Smooth muscle cell (in vitro differentiated cells): ENCODE measurements around the gene ENDOV. TPM values are rescaled to one million over a fixed set of nuclear protein-coding genes. Genes with fewer than 3 reads are reported as not detected.

Experiments
- DNase-seq: peaks from one replicate; lab custom pipeline; 2025; ENCODE audit not compliant: unreplicated experiment; lab: John Stamatoyannopoulos, UW
- H2AFZ ChIP-seq: fragments of 200-600 bp; sonication (generic); 2 replicates; pipeline ENCODE4 v1.6.0; 2016; ENCODE audit warnings: antibody characterized with exemption, low read depth, mild to moderate bottlenecking
- H3F3A ChIP-seq: fragments of 200-600 bp; sonication (generic); 2 replicates; pipeline ENCODE4 v1.6.0; 2017; ENCODE audit warnings: antibody characterized with exemption, low read depth
- H3K27ac ChIP-seq: fragments of 200-600 bp; sonication (generic); 2 replicates; pipeline ENCODE4 v1.5.1; 2016; ENCODE audit warnings: low read depth, mild to moderate bottlenecking
- H3K27me3 ChIP-seq: fragments of 200-600 bp; sonication (generic); 2 replicates; pipeline ENCODE4 v1.6.1; 2016; ENCODE audit warnings: low read depth, mild to moderate bottlenecking
- H3K36me3 ChIP-seq: fragments of 200-600 bp; sonication (generic); 2 replicates; pipeline ENCODE4 v1.5.1; 2016; ENCODE audit warnings: low read depth
- H3K4me1 ChIP-seq: fragments of 200-600 bp; sonication (generic); 2 replicates; pipeline ENCODE4 v1.5.1; 2016; ENCODE audit warnings: low read depth
- H3K4me2 ChIP-seq: fragments of 200-600 bp; sonication (generic); 2 replicates; pipeline ENCODE4 v1.6.0; 2016; ENCODE audit warnings: mild to moderate bottlenecking
- H3K4me3 ChIP-seq: fragments of 200-600 bp; sonication (generic); 2 replicates; pipeline ENCODE4 v1.5.1; 2016; ENCODE audit warnings: mild to moderate bottlenecking
- H3K79me2 ChIP-seq: fragments of 200-600 bp; sonication (generic); 2 replicates; pipeline ENCODE4 v1.6.0; 2016; ENCODE audit warnings: low read depth, mild to moderate bottlenecking
- H3K9ac ChIP-seq: fragments of 200-600 bp; sonication (generic); 2 replicates; pipeline ENCODE4 v1.6.0; 2016; ENCODE audit warnings: low read depth
- H3K9me3 ChIP-seq: fragments of 200-600 bp; sonication (generic); replicated peaks from 2 replicates; pipeline ENCODE4 v1.5.1; 2016; ENCODE audit warnings: low read depth
- H4K20me1 ChIP-seq: fragments of 200-600 bp; sonication (generic); 2 replicates; pipeline ENCODE4 v1.6.0; 2016; ENCODE audit warnings: low read depth
- CTCF ChIP-seq: fragments of 200-600 bp; sonication (generic); IDR thresholded peaks from 2 replicates; pipeline ENCODE4 v1.5.1; 2017; ENCODE audit warnings: borderline replicate concordance, mild to moderate bottlenecking, antibody characterized with exemption; ENCODE audit not compliant: insufficient read depth, poor library complexity, severe bottlenecking
- WGBS: methylation state at CpG from one replicate; pipeline ENCODE4 v1.1.7; 2016; ENCODE audit warnings: low lambda C conversion rate; 5-methylcytosine and 5-hydroxymethylcytosine counted together
- polyA plus RNA-seq: library from polyadenylated mRNA; unstranded; fragments of >200 nt; fragmentation: Nextera tagmentation; extraction: Ambion mirVana; gene quantifications from 2 replicates; pipeline ENCODE4 v1.2.1, GENCODE V29; 2016
- total RNA-seq: library from RNA; depleted of rRNA; stranded (reverse); fragments of >200 nt; gene quantifications from 2 replicates; pipeline ENCODE4 v1.2.3, GENCODE V29; 2014

Gene ENDOV
- total and polyA plus RNA-seq, 2 experiments from 2014 or later: 31.6 to 59.7 TPM

DNA sequence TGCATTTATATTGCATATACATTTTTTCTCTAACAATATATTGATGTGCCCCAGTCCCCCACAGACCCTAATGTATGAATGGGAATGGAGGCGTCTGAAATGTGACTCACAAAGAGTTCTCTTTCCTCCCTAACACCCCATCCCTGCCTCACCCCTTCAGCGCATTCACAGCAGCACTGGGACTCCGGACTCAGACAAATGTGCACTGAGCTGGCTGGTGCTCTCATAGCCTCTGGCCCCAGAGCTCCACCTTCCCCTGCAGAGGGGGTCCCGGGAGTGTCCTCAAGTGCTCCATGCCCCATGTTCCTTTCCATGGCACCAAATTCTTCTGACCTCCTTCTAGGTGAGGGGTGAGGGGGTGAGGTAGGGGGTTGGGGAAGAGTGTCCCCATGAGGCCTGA, 40.8 kb downstream of the ENDOV start:
- no peaks in the 10 kb centered on the region for H3K79me2 ChIP-seq
- DNase-seq: no peak
- H2AFZ ChIP-seq: no peak overlapping the region
- H4K20me1 ChIP-seq: no peaks in the 10 kb centered on the region
- WGBS: 80% methylated on average over 4 of the region's 4 CpGs
- H3F3A ChIP-seq: no peaks in the 10 kb centered on the region
- H3K4me3 ChIP-seq: peak overlapping the region; percentile 71
- H3K27me3 ChIP-seq: peaks cover 11% of the 10 kb centered on the region
- no peaks in the 10 kb centered on the region for H3K9me3 ChIP-seq
- peaks cover 9% of the 10 kb centered on the region for H3K4me1 ChIP-seq
- H3K4me2 ChIP-seq: peak overlapping the region; percentile 91
- TF ChIP-seq CTCF: no peak
- no peaks in the 10 kb centered on the region for H3K36me3 ChIP-seq
- no peak overlapping the region for H3K9ac ChIP-seq
- peak overlapping the region; percentile 99 for H3K27ac ChIP-seq

- H3K27me3 ChIP-seq: peaks cover 14% of the 10 kb centered on the region
- H3K27ac ChIP-seq: no peak overlapping the region
- no peak overlapping the region for H3K4me3 ChIP-seq
- H3K4me2 ChIP-seq: peak overlapping the region; percentile 22
- no peak overlapping the region for H3K9ac ChIP-seq
- no peaks in the 10 kb centered on the region for H3K79me2 ChIP-seq
- WGBS: 73% methylated on average over 21 of the region's 21 CpGs
- H3K4me1 ChIP-seq: peaks cover 9% of the 10 kb centered on the region
- H3K9me3 ChIP-seq: no peaks in the 10 kb centered on the region
- no peaks in the 10 kb centered on the region for H3F3A ChIP-seq
- H2AFZ ChIP-seq: no peak overlapping the region
- H3K36me3 ChIP-seq: no peaks in the 10 kb centered on the region
- no peaks in the 10 kb centered on the region for H4K20me1 ChIP-seq
- DNase-seq: no peak
- no peak for TF ChIP-seq CTCF
Measured at GRCh38 chr17:80456465-80457235, 41.7 kb downstream of the ENDOV start.

GRCh38 chr17:80457236-80457856, 42.4 kb downstream of the ENDOV start:
- no peaks in the 10 kb centered on the region for H3K9me3 ChIP-seq
- no peak overlapping the region for H3K27ac ChIP-seq
- H2AFZ ChIP-seq: no peak overlapping the region
- H3K79me2 ChIP-seq: no peaks in the 10 kb centered on the region
- no peak overlapping the region for H3K4me3 ChIP-seq
- peak overlapping the region; percentile 22 for H3K4me2 ChIP-seq
- DNase-seq: no peak
- H3K9ac ChIP-seq: no peak overlapping the region
- no peaks in the 10 kb centered on the region for H4K20me1 ChIP-seq
- no peak for TF ChIP-seq CTCF
- 87% methylated on average over 15 of the region's 15 CpGs for WGBS
- peaks cover 14% of the 10 kb centered on the region for H3K27me3 ChIP-seq
- H3K4me1 ChIP-seq: peaks cover 9% of the 10 kb centered on the region
- H3F3A ChIP-seq: no peaks in the 10 kb centered on the region
- no peaks in the 10 kb centered on the region for H3K36me3 ChIP-seq
